PC-3 (cell line): ENCODE measurements around the gene PITX1.

Source experiments
- EZH2 ChIP-seq: fragments of 300-600 bp; sonication (generic); IDR thresholded peaks from one replicate; pipeline ENCODE4 v1.6.1; 2017; ENCODE audit warnings: antibody characterized with exemption, mild to moderate bottlenecking, low read length; ENCODE audit not compliant: unreplicated experiment
- TF ChIP-seq, protein P1 (sequence below): fragments of 300-600 bp; sonication (generic); conservative IDR thresholded peaks from 2 replicates; pipeline ENCODE4 v1.5.1; 2017; ENCODE audit warnings: antibody characterized with exemption, low read depth, mild to moderate bottlenecking, low read length

DNA sequence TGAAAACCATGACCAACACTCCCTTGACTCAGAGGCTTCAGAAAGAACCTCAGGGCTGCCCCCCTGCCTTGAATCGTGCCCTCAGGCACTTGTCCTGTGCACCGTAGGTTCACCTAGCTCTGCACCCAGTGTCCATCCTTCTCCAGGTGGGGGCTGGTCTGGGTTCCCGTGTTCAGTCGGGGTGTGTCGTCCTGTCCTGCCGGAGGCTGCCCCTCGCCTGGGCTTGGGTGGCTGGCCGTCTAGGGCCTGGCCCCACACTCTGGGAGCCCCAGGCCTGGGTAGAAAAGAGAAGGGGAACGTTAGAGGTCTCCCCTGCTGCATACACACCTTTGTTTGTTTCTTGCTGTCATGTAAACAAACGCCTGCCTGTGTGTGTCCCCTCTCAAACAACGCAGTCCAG lies 37.0 kb downstream of the PITX1 start:
- TF ChIP-seq, protein P1, sequence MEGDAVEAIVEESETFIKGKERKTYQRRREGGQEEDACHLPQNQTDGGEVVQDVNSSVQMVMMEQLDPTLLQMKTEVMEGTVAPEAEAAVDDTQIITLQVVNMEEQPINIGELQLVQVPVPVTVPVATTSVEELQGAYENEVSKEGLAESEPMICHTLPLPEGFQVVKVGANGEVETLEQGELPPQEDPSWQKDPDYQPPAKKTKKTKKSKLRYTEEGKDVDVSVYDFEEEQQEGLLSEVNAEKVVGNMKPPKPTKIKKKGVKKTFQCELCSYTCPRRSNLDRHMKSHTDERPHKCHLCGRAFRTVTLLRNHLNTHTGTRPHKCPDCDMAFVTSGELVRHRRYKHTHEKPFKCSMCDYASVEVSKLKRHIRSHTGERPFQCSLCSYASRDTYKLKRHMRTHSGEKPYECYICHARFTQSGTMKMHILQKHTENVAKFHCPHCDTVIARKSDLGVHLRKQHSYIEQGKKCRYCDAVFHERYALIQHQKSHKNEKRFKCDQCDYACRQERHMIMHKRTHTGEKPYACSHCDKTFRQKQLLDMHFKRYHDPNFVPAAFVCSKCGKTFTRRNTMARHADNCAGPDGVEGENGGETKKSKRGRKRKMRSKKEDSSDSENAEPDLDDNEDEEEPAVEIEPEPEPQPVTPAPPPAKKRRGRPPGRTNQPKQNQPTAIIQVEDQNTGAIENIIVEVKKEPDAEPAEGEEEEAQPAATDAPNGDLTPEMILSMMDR, result no peak
- TF ChIP-seq EZH2, result no peak
